ENCODE data around the gene MOB3A. TPM values are rescaled to one million over a fixed set of nuclear protein-coding genes. Genes with fewer than 3 reads are reported as not detected.

Gene MOB3A
- total and polyA plus RNA-seq, 10 of the 15 experiments (the other 5 are each of a cell fraction or from before 2014, with no cell fraction given), result 7.5 to 229 (median 79.4) TPM

GRCh38 chr19:2041683-2042484 is 54.2 kb downstream of the MOB3A start (continued):
- TF ChIP-seq ZNF687 (IDR thresholded peaks at IDR 0.05) (peak; percentile 54), RAD21 (IDR thresholded peaks at IDR 0.05; ENCODE audit: insufficient read depth, low read depth, low read length) (no peak), SMAD1 (IDR thresholded peaks at IDR 0.05; ENCODE audit: low read depth, partially characterized antibody) (no peak), MYC (IDR thresholded peaks at IDR 0.05; ENCODE audit: insufficient read depth, insufficient read length, insufficient replicate concordance, low read length, severe bottlenecking) (no peak), NFXL1 (IDR thresholded peaks at IDR 0.05; ENCODE audit: borderline replicate concordance) (no peak), ZBTB33 (IDR thresholded peaks at IDR 0.05) (no peak), ZBED1 (IDR thresholded peaks at IDR 0.05; ENCODE audit: borderline replicate concordance) (no peak; the same call in 1 of the 2 replicates), E2F8 (IDR thresholded peaks at IDR 0.05; ENCODE audit: low read depth, partially characterized antibody) (no peak), NRF1 (conservative IDR thresholded peaks at IDR 0.05; ENCODE audit: low read depth, low read length) (0 out of 2 replicates have a peak, but pooled peaks have one; percentile 26), CREB1 (IDR thresholded peaks at IDR 0.05; ENCODE audit: low read depth) (peak; percentile 70), FOS (IDR thresholded peaks at IDR 0.05; ENCODE audit: borderline replicate concordance, extremely low read depth, insufficient read length) (peak; percentile 38), ZNF24 (IDR thresholded peaks at IDR 0.05) (no peak), POLR2AphosphoS2 (IDR thresholded peaks at IDR 0.05; ENCODE audit: low read depth, low read length) (peak; percentile 93), KDM1A (IDR thresholded peaks at IDR 0.05; ENCODE audit: borderline replicate concordance) (no peak), ETV6 (conservative IDR thresholded peaks at IDR 0.05 in 1 of 2, IDR thresholded peaks at IDR 0.05 in 1 of 2; ENCODE audit: borderline replicate concordance in 1 of 2, low read depth in 1 of 2) (no peak), E2F4 (IDR thresholded peaks at IDR 0.05; ENCODE audit: low read depth, low read length) (no peak), EZH2 (IDR thresholded peaks at IDR 0.05; ENCODE audit: borderline replicate concordance, control insufficient read depth, low read depth, low read length) (no peak), MEF2B (IDR thresholded peaks at IDR 0.05; ENCODE audit: partially characterized antibody, poor library complexity, severe bottlenecking) (peak; percentile 90)

All from GM12878 (cell line).